T-helper 1 cell (primary cell): ENCODE results near the gene DYSF.

Source experiments
- DNase-seq, 5 donors: peaks; one replicate each; pipeline ENCODE4 v3.0.0-alpha.2; 2012 to 2020

The DYSF gene

DNA sequence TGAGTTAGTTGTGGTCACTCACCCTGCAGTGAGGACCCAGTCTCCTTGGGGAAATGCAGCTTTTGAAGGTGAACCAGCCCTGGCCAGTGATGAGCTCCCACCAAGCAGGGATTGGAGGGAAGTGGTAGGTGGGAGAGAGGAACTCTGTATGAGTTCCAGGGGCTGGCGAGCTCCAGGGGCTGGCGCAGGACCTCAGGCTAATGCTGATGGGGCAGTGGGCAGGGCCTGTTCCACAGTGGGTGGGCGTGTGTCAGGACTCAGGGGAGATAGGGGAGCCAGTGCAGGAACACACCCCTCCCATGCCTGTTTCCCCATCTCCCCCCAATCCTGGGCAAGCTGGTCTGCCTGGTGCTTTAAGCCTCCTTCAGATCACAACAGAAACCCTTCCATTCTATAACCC lies 208.4 kb downstream of the DYSF start:
- no peak for DNase-seq

GRCh38 chr2:71662665-71663394 lies 209.5 kb downstream of the DYSF start:
- no peak for DNase-seq

DNA sequence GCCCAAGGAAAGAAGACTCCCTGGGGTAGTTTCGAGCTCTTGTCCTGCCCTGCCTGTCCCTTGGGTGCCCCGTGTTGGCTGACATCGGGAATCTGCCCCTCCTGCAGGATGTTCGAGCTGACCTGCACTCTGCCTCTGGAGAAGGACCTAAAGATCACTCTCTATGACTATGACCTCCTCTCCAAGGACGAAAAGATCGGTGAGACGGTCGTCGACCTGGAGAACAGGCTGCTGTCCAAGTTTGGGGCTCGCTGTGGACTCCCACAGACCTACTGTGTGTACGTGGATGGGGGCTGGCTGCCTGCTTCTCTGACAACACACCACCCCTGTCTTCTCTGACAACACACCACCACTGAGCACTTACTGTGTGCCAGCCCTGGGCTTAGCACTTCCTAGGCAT lies 210.8 kb downstream of the DYSF start:
- no peak for DNase-seq

DNA sequence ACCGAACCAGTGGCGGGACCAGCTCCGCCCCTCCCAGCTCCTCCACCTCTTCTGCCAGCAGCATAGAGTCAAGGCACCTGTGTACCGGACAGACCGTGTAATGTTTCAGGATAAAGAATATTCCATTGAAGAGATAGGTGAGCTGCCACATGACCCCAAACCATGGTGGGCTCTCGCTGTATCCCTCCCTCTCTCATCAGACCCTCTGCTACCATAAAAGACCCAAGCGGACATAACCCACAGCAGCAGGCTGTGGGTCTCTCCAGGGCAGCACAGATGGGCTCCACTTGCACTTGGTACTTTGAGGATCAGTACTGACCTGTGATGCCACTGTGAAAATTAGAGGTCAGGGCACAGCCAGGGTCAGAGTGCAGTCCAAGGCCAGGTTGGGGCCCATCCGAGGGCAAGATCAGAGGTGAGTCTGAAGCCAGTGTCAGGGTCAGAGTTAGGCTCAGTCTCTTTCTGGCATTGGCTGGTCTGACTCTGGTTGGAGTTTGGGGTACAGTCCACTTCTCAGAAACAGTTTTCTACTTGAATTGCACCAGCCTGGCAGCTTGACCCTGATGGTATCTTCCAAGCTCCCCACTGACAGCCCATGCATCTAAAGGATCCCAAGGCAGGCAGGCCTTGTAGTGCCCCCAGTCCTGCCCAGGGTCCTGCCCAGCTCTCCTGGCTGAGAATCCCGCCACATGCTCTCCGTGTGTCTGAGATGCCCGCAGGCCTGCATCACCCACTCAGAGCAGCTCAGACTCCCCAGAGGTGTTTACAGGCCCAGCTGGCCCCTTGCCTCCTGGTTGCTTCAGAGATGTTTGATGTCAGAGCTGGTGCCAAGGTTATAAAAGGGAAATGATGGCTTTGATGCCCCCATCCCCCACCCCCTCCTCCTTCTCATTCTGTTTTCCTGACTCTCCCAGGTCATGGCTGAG lies 212.1 kb downstream of the DYSF start:
- no peak for DNase-seq

GRCh38 chr2:71666094-71666474 lies 212.7 kb downstream of the DYSF start:
- DNase-seq = no peak

DNA sequence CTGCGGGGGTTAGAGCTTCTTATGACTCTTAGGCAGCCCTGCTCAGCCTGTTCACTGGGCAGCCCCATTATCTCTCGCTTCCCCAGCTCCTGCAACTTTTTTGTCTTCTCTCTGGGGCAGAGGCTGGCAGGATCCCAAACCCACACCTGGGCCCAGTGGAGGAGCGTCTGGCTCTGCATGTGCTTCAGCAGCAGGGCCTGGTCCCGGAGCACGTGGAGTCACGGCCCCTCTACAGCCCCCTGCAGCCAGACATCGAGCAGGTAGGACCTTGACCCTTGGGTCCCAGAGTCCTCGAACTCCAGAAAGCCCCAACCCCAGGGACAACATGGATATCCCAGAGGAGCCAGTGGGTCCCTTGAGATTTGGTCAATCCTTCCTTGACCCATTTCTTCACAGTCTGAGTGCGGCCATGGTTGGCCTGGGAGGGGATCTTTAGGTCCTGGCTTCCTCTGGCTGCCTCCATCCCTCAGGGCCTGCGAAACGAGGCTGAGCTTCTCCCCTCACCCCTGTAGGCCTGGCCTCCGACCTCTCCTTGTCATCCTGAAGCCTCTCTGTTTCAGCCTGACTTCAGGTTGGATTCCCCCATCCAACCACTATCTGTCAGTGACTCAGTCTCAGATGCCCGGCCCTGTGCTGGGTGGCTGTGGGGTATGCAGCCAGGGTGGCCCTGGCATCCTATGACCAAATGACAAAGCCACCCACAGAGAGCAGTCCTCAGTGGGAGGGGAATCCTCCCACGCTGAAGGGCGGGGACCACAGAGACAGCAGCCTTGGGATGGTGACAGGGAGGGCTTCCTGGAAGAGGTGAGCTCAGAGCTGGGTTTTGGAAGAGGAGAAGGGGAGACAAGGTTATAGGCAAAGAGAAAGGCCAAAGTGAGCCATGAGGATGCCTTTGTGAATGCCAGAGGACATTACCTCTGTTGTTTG lies 214.2 kb downstream of the DYSF start:
- DNase-seq = no peak

- no peak for DNase-seq
These were observed 215.1 kb downstream of the DYSF start for GRCh38 chr2:71668326-71669057.

GRCh38 chr2:71669058-71669456 lies 215.7 kb downstream of the DYSF start:
- DNase-seq = no peak

GRCh38 chr2:71669628-71670429 lies 216.5 kb downstream of the DYSF start:
- no peak for DNase-seq

DNA sequence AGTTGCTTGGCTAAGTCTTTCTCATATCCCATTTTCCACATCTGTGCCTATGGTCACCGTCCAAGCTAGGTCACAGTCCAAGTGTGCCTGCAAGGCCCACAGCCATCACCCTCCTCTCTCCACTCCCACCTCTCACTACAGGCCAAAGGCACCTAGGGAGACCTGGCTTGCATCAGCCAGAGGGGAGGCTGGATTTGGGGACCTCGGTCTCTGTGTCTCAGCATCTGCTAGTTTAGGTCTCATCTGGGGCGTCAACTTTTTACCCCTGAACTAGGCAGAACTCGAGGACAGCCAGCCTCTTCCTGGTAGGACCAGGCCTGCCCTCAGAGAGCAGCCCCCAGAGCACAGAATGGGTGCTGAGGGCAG lies 217.1 kb downstream of the DYSF start:
- DNase-seq = no peak

- no peak for DNase-seq
These were observed 218.0 kb downstream of the DYSF start for GRCh38 chr2:71671203-71671854.

DNA sequence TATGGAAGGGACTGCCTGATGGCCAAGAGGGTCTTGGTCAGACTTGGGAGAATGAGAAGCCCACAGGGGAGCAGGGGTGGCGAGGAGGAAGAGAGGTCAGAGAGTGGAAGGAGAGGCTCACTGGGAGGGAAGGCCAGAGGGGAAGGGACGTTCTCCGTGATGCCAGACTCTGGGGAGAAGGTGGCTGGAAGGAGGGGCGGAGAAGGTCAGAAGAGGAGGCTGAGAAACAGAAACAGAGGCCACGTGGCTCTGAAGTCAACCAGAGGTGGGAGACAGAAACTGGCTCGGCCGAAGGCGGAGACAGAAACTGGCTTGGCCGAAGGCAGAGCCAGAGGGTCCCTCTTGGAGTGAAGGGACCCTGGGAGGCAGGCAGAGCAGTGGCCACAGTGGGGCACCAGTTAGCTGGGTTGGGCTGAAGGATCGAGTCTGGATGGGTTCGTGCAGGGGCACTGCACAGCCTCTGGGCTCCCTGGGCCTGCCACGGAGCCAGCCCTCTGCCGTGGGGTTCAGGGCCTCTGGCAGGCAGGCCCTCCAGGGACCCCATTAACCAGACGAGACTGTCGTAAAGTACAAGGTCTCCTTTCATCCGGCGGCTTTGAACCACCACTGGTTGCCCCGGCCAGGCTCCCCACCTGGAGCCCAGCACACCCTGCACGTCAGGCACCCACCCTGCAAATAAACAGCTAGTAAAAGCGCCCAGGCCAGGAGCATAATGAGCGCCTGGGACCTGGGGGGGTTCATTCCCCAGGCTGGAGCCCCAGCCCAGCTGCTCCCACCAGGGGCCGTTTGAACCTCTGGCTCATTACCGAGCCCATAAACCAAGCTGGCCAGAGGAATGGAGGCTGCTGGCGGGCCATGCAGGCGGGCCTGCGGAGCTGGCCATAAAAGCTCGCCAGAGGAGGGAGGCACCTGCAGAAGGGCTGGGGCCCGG lies 218.8 kb downstream of the DYSF start:
- DNase-seq = no peak

DNA sequence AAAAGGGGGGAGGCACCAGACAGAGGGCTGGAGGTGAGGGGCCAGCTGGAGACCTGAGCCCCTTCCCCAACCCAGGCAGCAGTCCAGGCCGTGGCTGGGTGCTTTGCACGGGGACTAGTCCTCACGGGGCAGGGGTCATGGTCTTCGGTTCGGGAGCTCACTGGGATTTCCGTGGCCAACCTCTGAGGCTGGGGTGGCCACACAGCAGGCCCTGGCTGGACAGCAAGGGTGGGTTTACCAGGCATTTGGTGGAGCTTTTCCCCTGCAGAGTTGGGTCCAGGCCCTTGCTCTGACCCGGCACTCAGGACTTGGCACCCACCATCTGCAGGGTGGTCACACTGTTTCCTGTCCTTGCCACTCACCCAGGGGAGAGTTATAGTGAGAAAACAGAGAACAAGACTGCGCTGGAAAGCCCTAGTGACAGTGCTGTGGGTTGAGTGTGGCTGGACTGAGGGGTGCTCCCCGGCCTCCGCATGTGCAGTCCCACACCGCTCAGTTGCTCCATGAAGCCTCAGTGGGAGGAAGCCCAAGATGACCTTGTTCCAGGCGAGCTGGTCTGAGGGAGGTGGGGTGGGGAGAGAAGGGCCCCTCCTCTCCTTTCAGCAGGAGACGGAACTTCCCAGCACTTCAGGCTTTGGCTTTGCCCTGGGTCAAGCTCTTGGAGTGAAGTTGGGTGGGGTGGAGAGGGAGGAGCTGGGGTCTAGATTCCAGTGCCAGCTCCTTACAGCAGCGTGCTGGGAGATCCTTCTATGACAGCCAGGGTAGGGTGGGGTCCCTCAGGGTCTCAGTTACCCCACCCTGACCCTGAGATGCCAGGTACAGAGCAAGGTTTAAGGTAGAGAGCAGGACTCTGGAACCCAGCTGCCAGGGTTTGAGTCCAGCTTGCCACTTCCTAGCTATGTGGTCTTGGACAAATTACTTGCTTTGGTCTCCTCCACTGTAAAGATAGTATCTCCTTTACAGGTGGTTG lies 219.8 kb downstream of the DYSF start:
- DNase-seq = no peak

DNA sequence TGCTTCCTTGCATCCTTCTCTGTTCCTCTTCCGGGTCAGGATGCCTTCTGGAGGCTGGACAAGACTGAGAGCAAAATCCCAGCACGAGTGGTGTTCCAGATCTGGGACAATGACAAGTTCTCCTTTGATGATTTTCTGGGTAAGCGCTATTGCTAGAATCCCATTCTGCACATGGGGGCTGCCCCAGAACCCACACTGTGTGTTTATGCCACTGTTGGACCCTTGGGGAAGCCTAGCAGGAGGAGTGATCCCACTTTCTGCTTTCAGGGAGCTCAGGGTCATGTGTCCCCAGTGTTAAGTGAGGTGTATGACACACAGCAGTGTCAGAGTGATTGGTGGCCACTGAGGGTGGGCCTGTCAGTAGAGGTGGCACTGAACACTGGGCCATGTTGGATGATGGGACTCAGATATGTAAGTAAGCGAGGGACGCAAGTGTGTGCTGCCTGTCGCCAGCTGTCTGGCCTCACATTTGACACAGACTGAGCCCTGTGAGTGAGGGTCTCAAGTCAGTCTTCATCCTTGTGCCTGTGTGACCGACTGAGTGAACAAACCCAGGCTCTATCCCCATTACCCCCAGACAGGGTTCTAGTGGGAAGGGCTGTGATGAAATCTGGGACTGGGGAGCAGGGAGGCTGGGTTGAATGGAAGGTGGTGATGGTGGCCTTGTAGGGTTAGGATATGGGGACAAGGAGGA lies 220.9 kb downstream of the DYSF start:
- no peak for DNase-seq

GRCh38 chr2:71675296-71675695 lies 221.9 kb downstream of the DYSF start:
- DNase-seq = no peak

- DNase-seq = no peak
These were observed 225.5 kb downstream of the DYSF start for GRCh38 chr2:71678874-71679273.

GRCh38 chr2:71679491-71679890 lies 226.1 kb downstream of the DYSF start:
- DNase-seq = no peak

DNA sequence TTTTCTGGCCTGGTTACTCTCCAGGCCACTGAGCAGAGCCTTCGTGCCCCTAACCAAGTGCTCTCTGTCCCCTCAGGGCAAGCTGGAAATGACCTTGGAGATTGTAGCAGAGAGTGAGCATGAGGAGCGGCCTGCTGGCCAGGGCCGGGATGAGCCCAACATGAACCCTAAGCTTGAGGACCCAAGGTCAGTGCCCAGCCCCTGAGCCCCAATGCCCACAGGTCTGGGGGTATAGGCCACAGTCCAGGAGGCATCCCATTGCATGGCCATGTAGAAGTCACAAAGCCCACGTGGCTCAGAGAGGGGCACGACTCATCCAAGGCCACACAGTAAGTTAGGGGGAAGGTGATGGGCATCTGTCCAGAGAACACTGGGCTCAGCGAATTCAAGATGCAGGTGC lies 227.6 kb downstream of the DYSF start:
- no peak for DNase-seq
